ENCODE measurements around the gene PPP2R5C.

DNA sequence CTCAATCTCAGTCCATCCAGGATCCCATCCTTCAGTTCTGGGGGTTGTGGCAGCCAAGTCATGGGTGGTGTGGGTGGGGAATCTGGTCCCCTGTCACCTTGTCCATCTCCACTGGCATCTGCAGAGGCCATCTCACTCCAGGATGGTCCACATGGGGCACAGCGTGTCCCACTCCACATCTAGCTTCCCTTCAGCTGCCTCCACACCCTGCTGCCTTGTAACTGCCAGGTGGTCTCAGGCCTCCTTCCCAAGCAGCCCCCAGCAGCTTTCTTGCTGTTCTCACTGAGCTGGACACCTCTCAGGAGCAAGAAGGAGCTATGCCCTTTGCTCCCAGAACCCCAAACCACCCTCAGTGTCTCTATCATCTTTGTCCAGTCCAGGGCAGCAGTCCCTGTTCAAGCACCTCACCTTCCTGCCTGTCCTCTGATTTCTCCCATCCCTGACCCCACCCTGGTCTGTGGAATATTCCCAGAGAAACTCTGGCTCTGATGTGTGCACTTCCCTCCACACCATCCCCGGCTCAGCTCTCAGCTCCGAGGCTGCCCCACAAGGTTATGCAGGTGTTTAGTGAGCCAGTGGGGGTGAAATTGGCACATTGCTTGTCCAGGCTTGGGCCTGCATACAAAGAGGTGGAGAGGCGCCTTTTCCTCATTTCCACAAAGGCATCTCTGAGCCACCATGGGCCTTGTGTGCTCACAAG, 189.2 kb downstream of the PPP2R5C start:
- TF ChIP-seq POLR2AphosphoS5 (IDR thresholded peaks at IDR 0.05; ENCODE audit: borderline replicate concordance, low read depth, low read length) (no peak), EZH2 (IDR thresholded peaks at IDR 0.05) (no peak), FOXP2 (optimal IDR thresholded peaks at IDR 0.05; ENCODE audit: control extremely low read depth, extremely low read length, insufficient read depth) (no peak)

All from SK-N-MC (cell line).